Measurements from ENCODE around the gene PLPPR3. TPM values are rescaled to one million over a fixed set of nuclear protein-coding genes. Genes with fewer than 3 reads are reported as not detected.
A peak's percentile ranks its signal among the peaks of the same experiment; 100 is the strongest.

Gene PLPPR3
- under 1 TPM; 0.21 to 0.27 TPM for total RNA-seq
- long read RNA-seq: 0 reads

DNA sequence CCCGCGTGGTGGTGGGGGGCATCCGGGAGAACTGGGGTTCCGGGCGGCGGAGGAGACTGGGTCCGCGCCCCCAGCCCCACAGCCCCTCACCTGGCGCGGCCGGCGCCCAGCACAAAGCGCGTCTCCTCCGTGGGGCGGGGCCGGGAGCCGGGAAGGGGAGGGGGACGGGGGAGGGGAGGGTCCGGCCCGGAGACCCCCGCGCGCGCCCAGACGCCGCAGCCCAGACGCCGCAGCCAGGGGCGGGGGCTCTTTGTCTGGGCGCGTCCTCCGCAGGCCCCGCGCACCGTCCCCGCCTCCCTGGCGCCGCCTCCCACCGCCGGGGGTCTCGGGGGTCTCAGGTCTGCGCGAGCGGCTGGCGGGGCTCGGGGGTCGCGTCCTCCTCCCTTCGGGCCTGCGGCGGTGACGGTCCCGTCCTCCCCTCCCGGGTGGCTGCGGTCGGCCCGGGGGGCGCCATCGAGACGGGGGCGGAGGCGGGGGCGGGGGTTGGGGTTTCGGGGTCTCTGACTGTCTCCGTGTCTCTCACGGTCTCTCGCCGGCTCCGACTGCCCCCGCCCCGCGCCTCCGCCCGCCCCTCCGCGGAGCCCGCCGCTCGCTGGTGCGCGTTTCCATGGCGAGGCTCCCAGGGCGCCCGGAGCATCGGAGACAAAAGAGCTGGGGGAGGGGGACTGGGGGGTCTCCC, at the start of gene PLPPR3:
TSS of gene PLPPR3 (minus strand) at position 131 of the 679 bp plus-strand sequence. CDS start 396 bp downstream, outside the sequence.
- DNase-seq (no peak), ATAC-seq (peak in 1 of 2 donors; percentile 15)
- intact Hi-C loops (cut with DNase I): no loop called here

- ATAC-seq (peak; percentile 10 to 36), DNase-seq (peak; percentile 74)
- intact Hi-C loops (cut with DNase I): no loop called here
Observed at GRCh38 chr19:870963-871401, 49.2 kb upstream of the PLPPR3 start.

DNA sequence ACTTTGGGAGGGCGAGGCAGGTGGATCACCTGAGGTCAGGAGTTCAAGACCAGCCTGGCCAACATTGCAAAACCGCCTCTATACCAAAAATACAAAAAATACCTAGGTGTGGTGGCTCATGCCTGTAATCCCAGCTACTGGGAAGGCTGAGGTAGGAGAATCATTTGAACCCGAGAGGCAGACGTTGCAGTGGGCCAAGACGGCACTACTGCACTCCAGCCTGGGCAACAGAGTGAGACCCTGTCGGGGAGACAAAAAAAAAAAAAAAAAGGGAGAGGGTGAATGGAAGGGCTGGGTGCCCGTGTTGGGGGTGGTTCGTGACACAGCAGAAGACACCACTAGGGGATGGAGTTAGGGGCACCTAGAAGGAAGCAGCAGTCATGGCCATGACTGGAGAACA, 48.6 kb upstream of the PLPPR3 start:
- intact Hi-C loops (cut with DNase I): no loop called here
- ATAC-seq (no peak), DNase-seq (no peak)

- DNase-seq: peak; percentile 79
- ATAC-seq: peak; percentile 46 to 58
- intact Hi-C loops (cut with DNase I): no loop called here
Observed at GRCh38 chr19:869245-870177, 47.8 kb upstream of the PLPPR3 start.

DNA sequence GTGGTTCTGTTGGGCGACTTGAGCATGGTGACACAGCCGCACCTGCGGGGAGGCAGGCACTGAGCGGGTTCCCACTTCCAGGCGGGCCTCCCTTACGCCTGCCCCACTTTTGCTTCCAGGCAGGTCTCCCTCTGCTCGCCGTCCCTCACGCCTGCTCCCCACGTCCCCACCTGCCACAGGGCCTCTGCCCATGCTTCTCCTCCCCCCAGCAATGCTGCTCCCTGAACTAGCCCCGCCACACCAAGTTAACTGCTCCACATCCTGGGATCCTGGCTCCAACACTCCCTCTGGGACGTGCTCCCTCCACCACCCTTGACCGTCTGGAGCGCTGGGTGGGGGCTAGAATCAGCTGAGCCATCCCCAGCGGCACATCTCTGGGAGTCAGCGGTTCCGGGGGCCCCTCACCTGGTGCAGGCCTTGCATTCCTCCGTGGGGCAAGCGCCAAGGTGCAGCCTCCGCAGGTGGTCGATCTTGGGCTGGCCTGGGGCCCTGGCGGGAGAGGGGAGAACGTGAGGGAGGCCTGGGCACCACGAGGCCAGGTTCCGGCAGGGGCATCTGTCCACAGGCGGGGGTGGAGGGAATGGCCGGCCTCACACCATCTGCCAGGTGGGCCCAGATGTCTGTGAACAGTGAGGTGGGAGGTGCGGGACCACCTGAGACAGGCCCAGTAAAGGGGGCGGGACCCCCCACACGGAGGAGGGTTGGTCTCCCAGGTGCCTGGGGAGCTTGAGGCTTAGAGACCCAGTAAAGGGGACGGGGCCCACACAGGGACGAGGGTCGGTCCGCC, 46.9 kb upstream of the PLPPR3 start:
- ATAC-seq (no peak), DNase-seq (no peak)
- intact Hi-C loops (cut with DNase I): no loop called here

- DNase-seq (no peak), ATAC-seq (no peak)
- intact Hi-C loops (cut with DNase I): no loop called here
Observed at GRCh38 chr19:867855-868457, 46.2 kb upstream of the PLPPR3 start.

DNA sequence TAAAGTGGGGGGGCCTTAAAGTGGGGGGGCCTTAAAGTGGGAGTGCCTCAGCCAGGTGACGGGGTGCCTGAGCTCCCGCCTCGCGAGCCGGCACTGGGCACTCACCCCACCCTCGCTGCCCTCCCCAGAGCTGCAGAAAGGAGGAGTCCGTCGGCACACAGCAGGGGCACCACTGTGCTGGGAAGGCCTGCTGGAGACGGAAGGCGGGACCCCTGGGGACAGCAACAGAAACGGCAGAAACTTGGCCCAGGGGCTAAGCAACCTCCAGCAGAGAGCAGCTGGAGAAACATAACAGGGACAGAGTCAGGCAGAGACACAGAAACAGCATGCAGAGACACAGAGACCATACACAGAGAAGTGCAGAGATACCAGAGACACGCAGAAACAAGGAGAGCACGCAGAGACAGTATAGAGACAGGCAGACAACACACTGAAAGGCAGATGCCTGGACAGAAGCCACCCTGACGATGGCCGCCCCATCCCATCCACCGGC, 45.6 kb upstream of the PLPPR3 start:
- intact Hi-C loops (cut with DNase I): no loop called here
- ATAC-seq (peak in 1 of 2 donors; percentile 12), DNase-seq (no peak)

GRCh38 chr19:866769-867300, 45.1 kb upstream of the PLPPR3 start:
- intact Hi-C loops (cut with DNase I): no loop called here
- ATAC-seq: no peak
- no peak for DNase-seq

GRCh38 chr19:863315-863620, 41.5 kb upstream of the PLPPR3 start:
- DNase-seq: no peak
- intact Hi-C loops (cut with DNase I): loop anchor here (5.0 kb wide), 1 partner anchor 54 kb away; the partner anchor contains the start of gene KISS1R (in 2 of the 2)
- no peak for ATAC-seq

- intact Hi-C loops (cut with DNase I): loop anchor here (5.0 kb wide), 1 partner anchor 55 kb away; the partner anchor contains the start of gene KISS1R (in 2 of the 2)
- ATAC-seq (peak in 1 of 2 donors; percentile 35), DNase-seq (peak; percentile 75)
Observed at GRCh38 chr19:862581-863314, 41.0 kb upstream of the PLPPR3 start.

DNA sequence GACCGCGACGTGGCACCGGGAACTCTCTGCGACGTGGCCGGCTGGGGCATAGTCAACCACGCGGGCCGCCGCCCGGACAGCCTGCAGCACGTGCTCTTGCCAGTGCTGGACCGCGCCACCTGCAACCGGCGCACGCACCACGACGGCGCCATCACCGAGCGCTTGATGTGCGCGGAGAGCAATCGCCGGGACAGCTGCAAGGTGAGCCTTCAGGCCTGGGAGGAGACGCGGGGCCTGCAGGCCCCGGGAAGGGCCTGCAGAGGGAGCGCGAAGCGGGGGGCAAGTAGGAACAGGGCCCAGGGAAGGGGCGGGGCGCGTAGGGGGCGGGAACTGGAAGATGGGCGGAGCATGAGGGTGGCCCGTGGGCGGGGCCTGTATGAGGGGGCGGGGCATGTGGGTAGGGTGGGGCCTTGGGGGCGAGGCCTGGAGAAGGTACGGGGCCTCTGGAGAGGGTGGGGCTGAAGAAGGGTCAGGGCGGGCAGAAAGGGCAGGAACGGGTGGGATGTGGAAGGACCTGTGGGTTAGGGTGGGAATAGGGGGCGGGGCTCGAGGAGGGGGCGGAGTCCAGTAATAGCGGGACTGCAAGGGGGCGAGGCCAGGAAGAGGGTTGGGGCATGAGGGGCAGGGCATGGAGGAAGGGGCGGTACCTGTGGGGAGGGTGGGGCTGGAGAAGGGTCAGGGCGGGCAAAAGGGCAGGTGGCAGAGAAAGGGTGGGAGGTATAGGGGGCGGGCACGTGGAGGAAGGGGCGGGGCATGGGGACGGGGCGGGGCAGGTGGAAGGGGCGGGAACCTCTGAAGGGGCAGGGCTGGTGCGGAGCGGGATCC, 40.2 kb upstream of the PLPPR3 start:
- DNase-seq (no peak), ATAC-seq (peak in 1 of 2 donors; percentile 9)
- intact Hi-C loops (cut with DNase I): loop anchor here (5.0 kb wide), 1 partner anchor 55 kb away; the partner anchor contains the start of gene KISS1R (in 2 of the 2)

DNA sequence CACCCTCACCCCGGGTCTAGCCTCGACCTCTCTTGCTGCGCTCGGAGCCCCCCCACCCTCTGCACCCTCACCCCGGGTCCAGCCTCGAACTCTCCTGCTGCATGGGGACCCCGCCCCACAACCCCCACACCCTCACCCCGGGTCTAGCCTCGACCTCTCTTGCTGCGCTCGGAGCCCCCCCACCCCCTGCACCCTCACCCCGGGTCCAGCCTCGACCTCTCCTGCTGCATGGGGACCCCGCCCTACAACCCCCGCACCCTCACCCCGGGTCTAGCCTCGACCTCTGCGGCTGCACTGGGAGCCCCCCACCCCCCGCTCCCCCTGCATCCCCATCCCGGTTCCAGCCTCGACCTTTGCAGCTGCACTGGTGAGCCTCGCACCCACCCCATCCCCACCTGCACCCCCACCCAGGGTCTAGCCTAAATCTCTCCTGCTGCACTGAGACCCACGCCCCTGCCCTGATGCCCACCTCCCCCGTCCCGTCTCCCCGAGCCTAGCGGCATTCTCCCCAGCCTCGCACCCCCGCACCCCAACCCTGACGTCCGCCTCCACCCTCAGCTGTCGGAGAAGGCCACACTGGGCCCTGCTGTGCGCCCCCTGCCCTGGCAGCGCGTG, 39.5 kb upstream of the PLPPR3 start:
- DNase-seq (no peak), ATAC-seq (no peak)
- intact Hi-C loops (cut with DNase I): loop anchor here (5.0 kb wide), 1 partner anchor 56 kb away; the partner anchor contains the start of gene KISS1R (in 2 of the 2)

DNA sequence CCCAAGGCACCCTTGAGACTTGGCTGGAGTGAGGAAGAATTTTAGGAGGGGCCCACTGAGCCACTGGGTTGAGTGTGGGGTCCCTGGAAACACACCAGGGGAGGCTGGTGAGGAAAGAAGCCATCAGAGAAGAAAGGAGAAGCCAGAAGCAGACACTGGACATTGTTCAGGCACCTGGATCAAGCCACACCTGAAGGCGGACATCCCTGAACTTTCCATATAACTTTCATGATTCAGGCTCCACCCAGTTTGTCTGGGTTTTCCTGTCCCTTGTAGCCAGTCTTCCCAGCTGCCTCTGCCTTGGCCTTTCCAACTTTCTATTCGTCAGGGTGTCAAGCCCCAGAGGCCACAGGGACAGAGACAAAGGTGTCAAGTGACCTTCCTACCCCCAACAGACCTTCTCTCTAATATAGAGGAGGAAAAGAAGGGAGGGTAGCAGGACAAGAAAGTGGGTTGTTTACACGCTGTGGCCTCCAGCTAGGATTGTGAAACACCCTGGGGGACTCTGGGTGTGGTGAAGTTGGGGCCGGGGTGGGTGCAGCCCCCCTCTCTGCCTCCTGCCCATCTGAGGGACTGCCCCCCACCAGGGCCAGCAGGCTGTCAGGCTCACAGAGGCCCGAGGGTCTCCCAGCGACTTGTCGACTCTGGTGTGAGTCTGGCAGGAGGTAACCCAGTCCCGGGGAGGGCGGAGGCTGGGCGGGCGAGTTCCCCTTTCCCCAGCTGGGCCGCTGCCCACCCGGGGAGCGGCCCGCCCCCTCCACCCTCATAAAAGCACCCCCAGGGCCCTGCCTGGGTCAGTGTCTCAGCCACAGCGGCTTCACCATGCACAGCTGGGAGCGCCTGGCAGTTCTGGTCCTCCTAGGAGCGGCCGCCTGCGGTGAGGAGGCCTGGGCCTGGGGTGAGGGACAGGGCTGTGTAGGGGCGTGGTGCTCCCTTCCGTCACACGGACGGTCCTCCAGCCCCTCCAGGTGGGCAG, 37.4 kb upstream of the PLPPR3 start, which contains the start of gene CFD:
TSS of gene CFD (plus strand) at position 797 of the 976 bp plus-strand sequence. CDS start at position 823, 26 bp downstream.
- intact Hi-C loops (cut with DNase I): loop anchor here (10.0 kb wide), 2 partner anchors 84 to 126 kb away; partner anchors contain the start of gene WDR18 (in 1 of the 2)
- ATAC-seq: peak; percentile 47 to 71
- DNase-seq: peak; percentile 71

DNA sequence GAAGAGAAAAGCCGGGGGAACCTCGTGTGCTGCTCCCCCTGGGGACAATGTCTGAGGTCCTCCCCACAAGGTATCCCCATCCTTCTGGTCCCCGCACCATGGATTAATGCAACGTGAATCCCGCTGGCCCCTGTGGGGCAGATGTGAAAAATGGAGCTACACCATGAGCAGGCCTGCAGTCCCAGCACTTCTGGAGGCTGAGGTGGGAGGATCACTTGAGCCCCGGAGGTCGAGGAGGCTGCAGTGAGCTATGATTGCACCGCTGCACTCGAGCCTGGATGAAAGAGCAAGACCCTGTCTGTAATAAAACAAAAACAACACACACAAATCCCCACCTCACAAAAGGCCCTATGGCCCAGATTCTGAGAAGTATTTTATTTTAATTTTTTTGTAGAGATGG, 36.5 kb upstream of the PLPPR3 start:
- DNase-seq (no peak), ATAC-seq (no peak)
- intact Hi-C loops (cut with DNase I): loop anchor here (10.0 kb wide), 2 partner anchors 83 to 127 kb away; partner anchors contain the start of gene WDR18 (in 1 of the 2)
